Esophagus squamous epithelium (tissue), 5 donors: ENCODE measurements around the gene PPP1R14B. TPM values are rescaled to one million over a fixed set of nuclear protein-coding genes. Genes with fewer than 3 reads are reported as not detected.
A peak's percentile ranks its signal among the peaks of the same experiment; 100 is the strongest.

ENCODE experiments used
- DNase-seq: peaks from one replicate; lab custom pipeline; 2025; lab: John Stamatoyannopoulos, UW
- H3K27ac ChIP-seq, 4 donors: fragments of 200-600 bp; sonication (generic); one replicate each; pipeline ENCODE4 v1.5.1; 2016 to 2019; ENCODE audit warnings: mild to moderate bottlenecking in 1 of 4
- H3K27me3 ChIP-seq, 4 donors: fragments of 200-600 bp; sonication (generic); 1 replicate in 3 of 4; 2 replicates in 1 of 4; pipeline versions ENCODE4 v1.5.1 to v1.6.0; 2017 to 2021; ENCODE audit warnings: antibody characterized with exemption in 1 of 4
- H3K36me3 ChIP-seq, 3 donors: fragments of 200-600 bp; sonication (generic); one replicate each; pipeline ENCODE4 v1.5.1; 2016 to 2019
- H3K4me1 ChIP-seq, 3 donors: fragments of 200-600 bp; sonication (generic); one replicate each; pipeline ENCODE4 v1.5.1; 2017 to 2019
- H3K4me3 ChIP-seq, 4 donors: fragments of 200-600 bp; sonication (generic); 1 replicate in 3 of 4; 2 replicates in 1 of 4; pipeline ENCODE4 v1.5.1; 2016 to 2019; ENCODE audit warnings: mild to moderate bottlenecking in 2 of 4, moderate library complexity in 1 of 4
- H3K9me3 ChIP-seq, 3 donors: fragments of 200-600 bp; sonication (generic); one replicate each; pipeline ENCODE4 v1.5.1; 2016 to 2019
- CTCF ChIP-seq, 6 experiments: fragments of 450-650 bp in 4 of 6; fragments of 200-600 bp in 2 of 6; sonication (generic) in 2 of 6; IDR thresholded peaks; one replicate each; pipeline ENCODE4 v1.5.1; 2016 to 2019; ENCODE audit warnings: antibody characterized with exemption in 6 of 6, mild to moderate bottlenecking in 4 of 6, moderate library complexity in 4 of 6
- POLR2A ChIP-seq, 4 donors: fragments of 450-650 bp; IDR thresholded peaks; one replicate each; pipeline ENCODE4 v1.6.1; 2017; ENCODE audit warnings: antibody characterized with exemption in 4 of 4, mild to moderate bottlenecking in 4 of 4, moderate library complexity in 3 of 4
- WGBS, 2 donors: methylation state at CpG; one replicate each; pipeline ENCODE4 v1.1.5; 2018; 5-methylcytosine and 5-hydroxymethylcytosine counted together
- intact Hi-C: fragments of 100-400 bp; cut with DNase I; formaldehyde crosslinking; loops from one replicate; pipeline ENCODE4 v1.15.0; 2022
- total RNA-seq, 4 donors: library from RNA; depleted of rRNA; stranded (reverse); fragments of >200 nt; gene quantifications; one replicate each; pipeline ENCODE4 v1.1.0, GENCODE V29; 2016
- donor health status: DM: yes; HTN: yes; CAD: no.

The PPP1R14B gene
- total RNA-seq, 4 donors from 2014 or later, result 137 to 279 (median 203) TPM

- Histone ChIP-seq H3K9me3 (no peaks in the 10 kb centered on the region), H3K4me3 (peak overlapping the region; percentile 46 to 88 (median 83)), H3K36me3 (peaks cover 0 to 26% (median 0%) of the 10 kb centered on the region in 3 donors), H3K27ac (peak overlapping the region; percentile 89 to 100 (median 92)), H3K4me1 (peaks cover 46 to 75% (median 57%) of the 10 kb centered on the region in 3 donors), H3K27me3 (no peaks in the 10 kb centered on the region)
- no peak for TF ChIP-seq CTCF (IDR thresholded peaks at IDR 0.05)
- peak in 2 of 4 donors; percentile 37 to 53 for TF ChIP-seq POLR2A (IDR thresholded peaks at IDR 0.05)
- 0 to 4% methylated on average over 17 to 27 of the region's 46 CpGs for WGBS, 2 donors
- intact Hi-C loops, result no loop called here
- no peak for DNase-seq
These were observed 734 bp downstream of the PPP1R14B start for GRCh38 chr11:64245797-64246620.

- no CpG with 5 or more reads among the region's 6 CpGs for WGBS, 2 donors
- TF ChIP-seq CTCF (IDR thresholded peaks at IDR 0.05) (no peak), POLR2A (IDR thresholded peaks at IDR 0.05) (no peak)
- intact Hi-C loops, result no loop called here
- no peak for DNase-seq
- peak overlapping the region; percentile 89 to 100 (median 92) for H3K27ac ChIP-seq
- H3K9me3 ChIP-seq, result no peaks in the 10 kb centered on the region
- no peaks in the 10 kb centered on the region for H3K27me3 ChIP-seq
- peaks cover 0 to 26% (median 0%) of the 10 kb centered on the region in 3 donors for H3K36me3 ChIP-seq
- peak overlapping the region; percentile 46 to 88 (median 83) for H3K4me3 ChIP-seq
- H3K4me1 ChIP-seq, result peaks cover 43 to 73% (median 54%) of the 10 kb centered on the region in 3 donors
These were observed 1.3 kb downstream of the PPP1R14B start for GRCh38 chr11:64245401-64245796.

GRCh38 chr11:64244966-64245365, 1.8 kb downstream of the PPP1R14B start:
- no peaks in the 10 kb centered on the region for H3K27me3 ChIP-seq
- H3K9me3 ChIP-seq, result no peaks in the 10 kb centered on the region
- peaks cover 0 to 26% (median 0%) of the 10 kb centered on the region in 3 donors for H3K36me3 ChIP-seq
- peak overlapping the region; percentile 89 to 100 (median 92) for H3K27ac ChIP-seq
- intact Hi-C loops, result no loop called here
- peak overlapping the region; percentile 46 to 88 (median 83) for H3K4me3 ChIP-seq
- no peak for DNase-seq
- TF ChIP-seq POLR2A (IDR thresholded peaks at IDR 0.05) (no peak), CTCF (IDR thresholded peaks at IDR 0.05) (no peak)
- peaks cover 47 to 73% (median 57%) of the 10 kb centered on the region in 3 donors for H3K4me1 ChIP-seq
- WGBS, 2 donors, result 40% methylated on average over 2 of the region's 6 CpGs; no CpG with 5 or more reads in 1 of the 2 donors

- H3K27me3 ChIP-seq, result no peaks in the 10 kb centered on the region
- no peak for DNase-seq
- peak overlapping the region in 3 of 4 donors; percentile 89 to 100 (median 95) for H3K27ac ChIP-seq
- peaks cover 55 to 78% (median 62%) of the 10 kb centered on the region in 3 donors for H3K4me1 ChIP-seq
- TF ChIP-seq CTCF (IDR thresholded peaks at IDR 0.05), result no peak
- TF ChIP-seq POLR2A (IDR thresholded peaks at IDR 0.05), result no peak
- no peaks in the 10 kb centered on the region for H3K9me3 ChIP-seq
- 42 to 64% methylated on average over 3 to 4 of the region's 5 CpGs for WGBS, 2 donors
- intact Hi-C loops, result no loop called here
- no peak overlapping the region for H3K4me3 ChIP-seq
- H3K36me3 ChIP-seq, result peaks cover 0 to 28% (median 0%) of the 10 kb centered on the region in 3 donors
These were observed 2.6 kb downstream of the PPP1R14B start for GRCh38 chr11:64244107-64244506.
